Ishikawa (cell line): ENCODE data around the gene ABCA7.

Experiments used
- CEBPB ChIP-seq: IDR thresholded peaks from 2 replicates; pipeline ENCODE4 v1.6.1; 2012
- CREB1 ChIP-seq: IDR thresholded peaks from 2 replicates; pipeline ENCODE4 v1.6.1; 2012; ENCODE audit warnings: low read depth
- EGR1 ChIP-seq: IDR thresholded peaks from 2 replicates; pipeline ENCODE4 v1.6.1; 2012
- EP300 ChIP-seq: IDR thresholded peaks from 2 replicates; pipeline ENCODE4 v1.6.1; 2012; ENCODE audit warnings: borderline replicate concordance
- MAX ChIP-seq: IDR thresholded peaks from 2 replicates; pipeline ENCODE4 v1.6.1; 2012
- TAF1 ChIP-seq: IDR thresholded peaks from 2 replicates; pipeline ENCODE4 v1.6.1; 2012; ENCODE audit warnings: low read depth, mild to moderate bottlenecking
- TEAD4 ChIP-seq: IDR thresholded peaks from 2 replicates; pipeline ENCODE4 v1.6.1; 2012
- ZBTB7A ChIP-seq: IDR thresholded peaks from 2 replicates; pipeline ENCODE4 v1.6.1; 2012; ENCODE audit warnings: low read depth
- TF ChIP-seq, protein P1 (sequence below): IDR thresholded peaks from 2 replicates; pipeline ENCODE4 v1.6.1; 2012
- TF ChIP-seq, protein P2 (sequence below): IDR thresholded peaks from 2 replicates; pipeline ENCODE4 v1.6.1; 2012; ENCODE audit warnings: low read depth, mild to moderate bottlenecking

- TF ChIP-seq, protein P1, sequence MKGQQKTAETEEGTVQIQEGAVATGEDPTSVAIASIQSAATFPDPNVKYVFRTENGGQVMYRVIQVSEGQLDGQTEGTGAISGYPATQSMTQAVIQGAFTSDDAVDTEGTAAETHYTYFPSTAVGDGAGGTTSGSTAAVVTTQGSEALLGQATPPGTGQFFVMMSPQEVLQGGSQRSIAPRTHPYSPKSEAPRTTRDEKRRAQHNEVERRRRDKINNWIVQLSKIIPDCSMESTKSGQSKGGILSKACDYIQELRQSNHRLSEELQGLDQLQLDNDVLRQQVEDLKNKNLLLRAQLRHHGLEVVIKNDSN: no peak
- no peak for TF ChIP-seq EP300
- TF ChIP-seq, protein P2, sequence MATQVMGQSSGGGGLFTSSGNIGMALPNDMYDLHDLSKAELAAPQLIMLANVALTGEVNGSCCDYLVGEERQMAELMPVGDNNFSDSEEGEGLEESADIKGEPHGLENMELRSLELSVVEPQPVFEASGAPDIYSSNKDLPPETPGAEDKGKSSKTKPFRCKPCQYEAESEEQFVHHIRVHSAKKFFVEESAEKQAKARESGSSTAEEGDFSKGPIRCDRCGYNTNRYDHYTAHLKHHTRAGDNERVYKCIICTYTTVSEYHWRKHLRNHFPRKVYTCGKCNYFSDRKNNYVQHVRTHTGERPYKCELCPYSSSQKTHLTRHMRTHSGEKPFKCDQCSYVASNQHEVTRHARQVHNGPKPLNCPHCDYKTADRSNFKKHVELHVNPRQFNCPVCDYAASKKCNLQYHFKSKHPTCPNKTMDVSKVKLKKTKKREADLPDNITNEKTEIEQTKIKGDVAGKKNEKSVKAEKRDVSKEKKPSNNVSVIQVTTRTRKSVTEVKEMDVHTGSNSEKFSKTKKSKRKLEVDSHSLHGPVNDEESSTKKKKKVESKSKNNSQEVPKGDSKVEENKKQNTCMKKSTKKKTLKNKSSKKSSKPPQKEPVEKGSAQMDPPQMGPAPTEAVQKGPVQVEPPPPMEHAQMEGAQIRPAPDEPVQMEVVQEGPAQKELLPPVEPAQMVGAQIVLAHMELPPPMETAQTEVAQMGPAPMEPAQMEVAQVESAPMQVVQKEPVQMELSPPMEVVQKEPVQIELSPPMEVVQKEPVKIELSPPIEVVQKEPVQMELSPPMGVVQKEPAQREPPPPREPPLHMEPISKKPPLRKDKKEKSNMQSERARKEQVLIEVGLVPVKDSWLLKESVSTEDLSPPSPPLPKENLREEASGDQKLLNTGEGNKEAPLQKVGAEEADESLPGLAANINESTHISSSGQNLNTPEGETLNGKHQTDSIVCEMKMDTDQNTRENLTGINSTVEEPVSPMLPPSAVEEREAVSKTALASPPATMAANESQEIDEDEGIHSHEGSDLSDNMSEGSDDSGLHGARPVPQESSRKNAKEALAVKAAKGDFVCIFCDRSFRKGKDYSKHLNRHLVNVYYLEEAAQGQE: no peak
- TF ChIP-seq MAX: no peak
- TF ChIP-seq TAF1: no peak
- no peak for TF ChIP-seq EGR1
- no peak for TF ChIP-seq CREB1
- TF ChIP-seq CEBPB: no peak
- no peak for TF ChIP-seq TEAD4
- no peak for TF ChIP-seq ZBTB7A
Observed at GRCh38 chr19:1093330-1093729, 53.4 kb downstream of the ABCA7 start.
